ENCODE measurements around the gene DIAPH3.

- TF ChIP-seq, protein P1, sequence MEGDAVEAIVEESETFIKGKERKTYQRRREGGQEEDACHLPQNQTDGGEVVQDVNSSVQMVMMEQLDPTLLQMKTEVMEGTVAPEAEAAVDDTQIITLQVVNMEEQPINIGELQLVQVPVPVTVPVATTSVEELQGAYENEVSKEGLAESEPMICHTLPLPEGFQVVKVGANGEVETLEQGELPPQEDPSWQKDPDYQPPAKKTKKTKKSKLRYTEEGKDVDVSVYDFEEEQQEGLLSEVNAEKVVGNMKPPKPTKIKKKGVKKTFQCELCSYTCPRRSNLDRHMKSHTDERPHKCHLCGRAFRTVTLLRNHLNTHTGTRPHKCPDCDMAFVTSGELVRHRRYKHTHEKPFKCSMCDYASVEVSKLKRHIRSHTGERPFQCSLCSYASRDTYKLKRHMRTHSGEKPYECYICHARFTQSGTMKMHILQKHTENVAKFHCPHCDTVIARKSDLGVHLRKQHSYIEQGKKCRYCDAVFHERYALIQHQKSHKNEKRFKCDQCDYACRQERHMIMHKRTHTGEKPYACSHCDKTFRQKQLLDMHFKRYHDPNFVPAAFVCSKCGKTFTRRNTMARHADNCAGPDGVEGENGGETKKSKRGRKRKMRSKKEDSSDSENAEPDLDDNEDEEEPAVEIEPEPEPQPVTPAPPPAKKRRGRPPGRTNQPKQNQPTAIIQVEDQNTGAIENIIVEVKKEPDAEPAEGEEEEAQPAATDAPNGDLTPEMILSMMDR (IDR thresholded peaks at IDR 0.05 in 8 of 11, conservative IDR thresholded peaks at IDR 0.05 in 3 of 11) = no peak
- no peak for TF ChIP-seq POLR2A (IDR thresholded peaks at IDR 0.05)
These were observed 119.4 kb downstream of the DIAPH3 start for GRCh38 chr13:60044321-60044720.

Data from spleen (tissue), 7 donors.